GM19372 (cell line): Measurements from ENCODE around the gene DOK7.

Experiments
- ATAC-seq: cut with Tn5 transposase; IDR thresholded peaks from one replicate; pipeline ENCODE4 v1.9.1; 2021; ENCODE audit warnings: mild to moderate bottlenecking, low read depth, moderate library complexity; ENCODE audit not compliant: unreplicated experiment

DOK7 gene

DNA sequence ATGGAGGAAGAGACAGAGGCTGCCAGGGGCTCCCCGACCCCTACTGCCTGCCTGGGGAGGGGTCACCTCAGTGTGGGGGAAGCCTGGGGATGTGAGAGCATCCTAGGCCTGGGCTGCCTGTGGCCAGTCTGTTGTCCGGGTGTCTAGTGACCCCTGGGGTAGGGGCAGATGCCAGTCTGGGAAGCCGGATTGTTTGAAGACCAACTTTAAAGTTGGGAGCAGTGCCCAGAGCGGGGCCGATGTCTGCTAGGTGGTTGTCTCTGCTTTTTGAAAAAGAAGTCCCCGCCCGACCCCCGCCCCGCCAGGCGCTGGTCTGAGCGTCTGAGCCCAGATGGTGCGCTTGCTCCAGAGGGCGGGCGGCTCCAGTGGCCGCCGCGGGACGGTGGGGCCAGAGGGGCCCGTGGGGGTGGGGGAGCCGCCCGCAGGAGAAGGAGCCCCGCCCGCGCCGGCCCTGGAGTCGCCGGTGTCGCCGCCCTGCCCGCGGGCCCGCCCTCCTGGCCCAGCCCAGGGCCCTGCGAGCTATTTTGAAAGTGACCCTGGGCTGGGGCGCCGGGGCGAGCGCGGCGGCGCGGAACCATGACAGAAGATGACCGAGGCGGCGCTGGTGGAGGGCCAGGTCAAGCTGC lies at the start of gene DOK7:
Gene DOK7, plus strand, starts transcription at position 517 of the 626 bp plus-strand sequence. Its CDS starts 70 bp downstream, at position 587.
- ATAC-seq: no peak

DNA sequence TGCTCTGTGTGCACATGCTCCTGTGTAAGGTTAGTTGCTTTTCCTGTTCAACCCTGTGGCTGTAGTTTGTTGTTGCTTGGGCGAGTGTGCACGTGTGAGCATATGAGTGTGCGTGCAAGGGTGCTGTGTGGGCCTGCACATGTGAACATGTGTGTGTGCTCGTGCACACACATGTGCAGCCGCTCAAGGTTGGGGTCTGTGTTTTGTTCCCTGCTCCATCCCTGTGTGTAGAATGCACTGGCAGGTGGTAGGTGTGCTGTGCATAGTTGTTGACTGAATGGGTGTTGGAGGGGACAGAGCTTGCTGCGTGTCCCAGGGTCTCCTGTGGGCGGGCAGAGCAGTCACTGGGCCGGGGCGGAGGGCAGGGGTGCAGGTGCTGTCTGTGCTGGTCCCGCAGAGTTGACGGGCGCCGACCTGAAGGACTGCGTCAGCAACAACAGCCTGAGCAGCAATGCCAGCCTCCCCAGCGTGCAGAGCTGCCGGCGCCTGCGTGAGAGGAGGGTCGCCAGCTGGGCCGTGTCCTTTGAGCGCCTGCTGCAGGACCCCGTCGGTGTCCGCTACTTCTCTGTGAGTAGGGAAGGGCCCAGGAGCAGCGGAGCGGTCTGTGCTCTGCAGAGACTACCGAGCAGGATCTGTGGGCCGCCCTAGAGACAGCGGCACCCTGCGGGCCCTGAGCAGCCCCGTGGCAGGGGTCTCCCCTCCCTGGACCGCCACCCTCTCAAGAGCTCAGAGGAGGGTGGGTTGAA lies 49.3 kb upstream of the DOK7 start:
- ATAC-seq: no peak

GRCh38 chr4:3414421-3415279 lies 48.5 kb upstream of the DOK7 start:
- ATAC-seq: no peak

DNA sequence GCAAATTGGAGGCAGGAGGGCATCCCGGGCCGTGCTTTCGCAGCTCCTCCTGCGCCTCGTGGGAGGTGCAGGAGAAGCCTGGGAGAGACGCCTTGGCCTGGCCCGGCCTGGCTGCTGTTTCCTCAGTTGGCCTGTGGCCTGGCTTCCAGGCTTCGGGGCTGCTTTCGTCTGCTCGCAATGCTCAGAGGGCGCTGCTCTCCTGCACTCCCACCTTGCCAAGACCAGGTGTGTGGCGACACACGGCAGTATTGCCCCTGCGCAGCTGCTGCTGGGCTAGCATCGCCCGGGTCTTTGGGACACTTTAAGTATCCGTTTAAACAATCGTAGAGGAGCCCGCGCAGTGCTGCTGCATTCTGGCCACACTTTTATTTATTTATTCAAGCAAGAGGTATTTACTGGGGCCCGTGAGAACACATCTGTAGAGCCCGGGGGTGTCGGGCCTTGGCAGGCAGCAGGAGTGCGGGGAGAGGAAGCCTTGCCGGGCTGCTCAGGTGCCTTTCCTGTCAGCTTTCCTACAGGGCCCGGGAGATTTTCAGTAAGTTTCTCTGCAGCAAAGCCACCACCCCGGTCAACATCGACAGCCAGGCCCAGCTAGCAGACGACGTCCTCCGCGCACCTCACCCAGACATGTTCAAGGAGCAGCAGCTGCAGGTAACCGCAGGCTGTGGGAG lies 47.5 kb upstream of the DOK7 start:
- no peak for ATAC-seq

GRCh38 chr4:3416270-3416669 lies 46.8 kb upstream of the DOK7 start:
- ATAC-seq: no peak

DNA sequence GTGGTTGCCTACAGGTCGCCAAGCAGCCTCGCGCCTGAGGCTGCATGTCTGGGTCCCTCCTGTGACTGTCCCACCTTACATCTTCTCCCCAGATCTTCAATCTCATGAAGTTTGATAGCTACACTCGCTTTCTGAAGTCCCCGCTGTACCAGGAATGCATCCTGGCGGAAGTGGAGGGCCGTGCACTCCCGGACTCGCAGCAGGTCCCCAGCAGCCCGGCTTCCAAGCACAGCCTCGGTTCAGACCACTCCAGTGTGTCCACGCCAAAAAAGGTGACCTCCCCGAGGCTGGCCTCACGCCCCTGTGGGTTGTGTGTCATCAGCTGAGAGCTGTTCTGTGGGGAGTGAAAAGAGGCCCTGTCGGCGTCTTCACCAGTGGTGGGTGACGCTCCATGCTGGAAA lies 46.3 kb upstream of the DOK7 start:
- ATAC-seq: no peak

DNA sequence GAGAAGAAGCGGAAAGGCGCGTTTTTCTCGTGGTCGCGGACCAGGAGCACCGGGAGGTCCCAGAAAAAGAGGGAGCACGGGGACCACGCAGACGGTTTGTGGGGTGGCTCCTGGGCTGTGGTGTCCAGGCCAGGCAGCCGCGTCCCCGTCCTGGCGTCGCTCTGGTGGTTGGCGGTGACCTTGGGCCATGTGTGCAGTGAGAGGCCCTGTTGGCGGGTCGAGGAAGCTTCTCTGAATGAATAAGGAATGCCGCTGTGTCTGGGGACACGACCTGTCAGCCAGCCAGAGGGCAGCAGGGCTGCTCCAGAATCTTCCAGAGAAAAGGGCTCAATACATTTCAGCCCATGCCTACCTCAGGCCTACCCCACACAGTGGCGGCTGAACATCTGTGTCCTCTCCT lies 45.7 kb upstream of the DOK7 start:
- ATAC-seq: no peak

GRCh38 chr4:3418029-3418762 lies 44.9 kb upstream of the DOK7 start:
- ATAC-seq: no peak

GRCh38 chr4:3419836-3420605 lies 43.1 kb upstream of the DOK7 start:
- ATAC-seq: no peak

- ATAC-seq: no peak
Measured at GRCh38 chr4:3420606-3420955, 42.5 kb upstream of the DOK7 start.

DNA sequence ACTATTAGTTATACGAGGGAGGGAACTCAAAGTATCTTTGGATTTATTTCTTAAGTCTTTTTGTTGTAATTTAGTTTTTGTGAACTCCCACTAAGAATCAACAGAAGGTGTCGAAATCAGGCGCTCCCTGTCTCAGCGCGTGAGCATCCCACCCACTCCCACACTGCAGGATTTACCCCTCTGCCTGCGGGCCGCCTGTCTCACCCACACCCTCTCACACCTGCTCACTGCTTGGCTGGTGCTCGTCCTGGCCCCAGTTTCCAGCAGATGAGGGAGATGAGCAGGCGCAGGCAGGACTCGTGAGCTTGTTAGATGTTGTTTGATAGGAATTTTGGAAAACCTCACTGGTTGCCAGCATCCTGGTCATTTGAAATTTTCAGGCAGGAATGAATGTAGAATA lies 42.1 kb upstream of the DOK7 start:
- ATAC-seq: no peak

GRCh38 chr4:3421470-3421869 lies 41.6 kb upstream of the DOK7 start:
- no peak for ATAC-seq

GRCh38 chr4:3422241-3422801 lies 40.8 kb upstream of the DOK7 start:
- ATAC-seq: no peak

- ATAC-seq: no peak
Measured at GRCh38 chr4:3422808-3423297, 40.3 kb upstream of the DOK7 start.

DNA sequence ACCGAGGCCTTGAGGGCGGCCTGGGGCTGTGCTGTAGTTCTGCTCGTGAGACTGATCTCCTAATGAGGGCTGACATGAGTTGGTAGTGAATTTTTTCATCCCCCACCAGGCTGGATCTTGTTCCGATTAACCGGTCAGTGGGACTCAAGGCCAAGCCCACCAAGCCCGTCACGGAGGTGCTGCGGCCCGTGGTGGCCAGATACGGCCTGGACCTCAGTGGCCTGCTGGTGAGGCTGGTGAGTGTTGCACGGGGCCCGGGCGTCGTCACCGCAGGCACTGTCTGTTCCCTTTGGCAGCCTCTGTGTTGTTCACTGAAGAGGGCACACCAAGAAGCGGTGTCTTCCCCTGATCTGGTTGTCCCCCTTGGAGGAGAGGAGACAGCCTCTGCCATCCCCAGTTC lies 39.7 kb upstream of the DOK7 start:
- no peak for ATAC-seq

- ATAC-seq: no peak
Measured at GRCh38 chr4:3423952-3424351, 39.2 kb upstream of the DOK7 start.

GRCh38 chr4:3424522-3425095 lies 38.5 kb upstream of the DOK7 start:
- no peak for ATAC-seq

DNA sequence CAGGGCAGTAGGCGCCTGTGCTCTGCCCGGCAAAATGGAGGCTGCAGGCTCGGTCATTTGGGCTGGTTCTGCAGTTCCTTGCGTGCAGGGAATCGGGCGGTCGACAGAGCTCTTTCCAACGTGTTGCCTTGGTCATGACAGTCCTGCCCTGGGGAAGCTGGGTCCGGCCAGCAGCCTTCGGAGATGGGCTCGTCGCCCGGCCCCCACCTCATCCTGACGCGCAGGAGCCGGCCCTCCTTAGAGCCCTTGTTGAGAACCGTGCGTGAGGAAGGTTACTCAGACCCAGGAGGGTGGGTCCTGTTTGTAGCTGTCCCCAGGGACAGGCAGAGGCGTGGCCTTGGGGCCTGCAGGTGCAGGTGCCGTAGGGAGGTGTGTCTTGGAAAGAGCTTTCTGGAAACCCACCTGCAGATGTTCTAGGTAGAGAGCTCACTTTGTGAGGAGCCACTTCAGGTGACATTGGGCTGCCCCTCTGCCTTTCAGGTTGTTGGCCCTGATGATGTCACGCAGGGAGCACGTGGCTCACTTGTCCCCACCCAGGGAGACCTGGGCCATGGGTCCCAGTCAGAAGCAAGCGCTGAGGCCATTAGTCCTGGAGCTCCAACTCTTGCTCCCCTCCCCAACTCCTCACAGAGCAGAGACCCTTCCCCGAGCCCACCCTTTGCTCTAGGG lies 36.5 kb upstream of the DOK7 start:
- ATAC-seq: no peak
